ENCODE measurements around the gene NAPG.
A peak's percentile ranks its signal among the peaks of the same experiment; 100 is the strongest.
"Not testable (repeated sequence)": the region's sequence is repeated elsewhere in the genome, so short reads cannot be mapped to it uniquely, and the experiment has no call there.

NAPG gene

DNA sequence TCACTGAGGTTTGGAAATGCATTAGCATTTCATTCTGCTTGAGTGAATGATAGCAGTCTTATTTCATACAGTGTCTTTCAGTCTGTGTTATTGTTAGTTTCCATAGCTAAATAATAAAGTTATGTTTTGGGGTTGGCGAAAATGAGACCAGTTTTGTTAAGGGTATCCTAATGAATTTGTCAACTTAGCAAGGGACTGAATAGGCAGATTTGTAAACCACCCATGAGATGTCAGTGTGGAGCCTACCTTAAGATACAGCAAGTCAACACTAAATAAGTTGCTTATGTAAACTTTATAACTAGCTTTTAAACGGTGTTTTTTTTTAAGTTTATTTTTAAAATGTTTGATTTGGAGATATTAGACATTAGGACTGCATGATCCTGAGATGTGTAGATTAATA, 11.9 kb downstream of the NAPG start:
- no peak for DNase-seq (ENCODE audit: low read depth, low spot score)
- no peak overlapping the region for H3K4me3 ChIP-seq (ENCODE audit: low read length)

GRCh38 chr18:10539124-10539523, 13.3 kb downstream of the NAPG start:
- not testable (repeated sequence) for DNase-seq (ENCODE audit: low read depth, low spot score); H3K4me3 ChIP-seq (ENCODE audit: low read length)

GRCh38 chr18:10543277-10543676, 17.4 kb downstream of the NAPG start:
- H3K4me3 ChIP-seq (ENCODE audit: low read length): no peak overlapping the region
- DNase-seq (ENCODE audit: low read depth, low spot score): no peak

- no peak for DNase-seq (ENCODE audit: low read depth, low spot score)
- no peak overlapping the region for H3K4me3 ChIP-seq (ENCODE audit: low read length)
Observed at GRCh38 chr18:10544093-10544748, 18.4 kb downstream of the NAPG start.

- DNase-seq (ENCODE audit: low read depth, low spot score): no peak
- no peak overlapping the region for H3K4me3 ChIP-seq (ENCODE audit: low read length)
Observed at GRCh38 chr18:10546557-10547300, 20.9 kb downstream of the NAPG start.

- no peak overlapping the region for H3K4me3 ChIP-seq (ENCODE audit: low read length)
Observed at GRCh38 chr18:10552226-10552625, 26.4 kb downstream of the NAPG start.

GRCh38 chr18:10556251-10556650, 30.4 kb downstream of the NAPG start:
- not testable (repeated sequence) for H3K4me3 ChIP-seq (ENCODE audit: low read length); DNase-seq (ENCODE audit: low read depth, low spot score)

More at GRCh38 chr18:10552226-10552625, 26.4 kb downstream of the NAPG start:
- no peak for DNase-seq (ENCODE audit: low read depth, low spot score)

DNA sequence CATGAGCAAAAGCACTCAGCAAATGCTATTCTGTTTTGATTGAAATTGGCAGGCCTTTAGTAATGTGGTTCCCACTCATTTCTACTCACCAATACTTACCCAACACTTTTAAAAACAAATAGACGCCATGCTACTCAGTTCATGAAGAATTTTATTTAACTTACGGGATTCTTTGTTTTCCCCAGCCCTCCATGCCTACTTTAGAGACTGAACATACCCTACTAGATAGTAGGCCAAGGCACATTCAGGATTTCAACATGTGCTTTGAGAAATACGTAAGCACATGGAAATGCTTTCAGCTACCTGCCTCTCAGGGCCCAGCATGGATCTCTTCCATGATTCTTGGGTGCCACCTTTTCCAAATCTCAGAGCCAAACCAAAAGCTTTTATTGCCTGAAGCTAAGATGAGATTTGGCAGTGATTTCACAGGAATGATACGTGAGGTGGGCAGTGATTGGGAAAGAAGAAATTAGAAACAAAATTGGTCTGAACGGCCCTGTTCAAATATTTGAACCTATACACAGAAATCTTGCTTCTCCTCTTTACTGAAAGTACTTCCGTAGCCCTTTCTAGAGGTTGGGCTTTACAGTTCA, 31.4 kb downstream of the NAPG start:
- no peak overlapping the region for H3K4me3 ChIP-seq (ENCODE audit: low read length)
- no peak for DNase-seq (ENCODE audit: low read depth, low spot score)

GRCh38 chr18:10558243-10558966, 32.6 kb downstream of the NAPG start:
- no peak for DNase-seq (ENCODE audit: low read depth, low spot score)
- no peak overlapping the region for H3K4me3 ChIP-seq (ENCODE audit: low read length)

DNA sequence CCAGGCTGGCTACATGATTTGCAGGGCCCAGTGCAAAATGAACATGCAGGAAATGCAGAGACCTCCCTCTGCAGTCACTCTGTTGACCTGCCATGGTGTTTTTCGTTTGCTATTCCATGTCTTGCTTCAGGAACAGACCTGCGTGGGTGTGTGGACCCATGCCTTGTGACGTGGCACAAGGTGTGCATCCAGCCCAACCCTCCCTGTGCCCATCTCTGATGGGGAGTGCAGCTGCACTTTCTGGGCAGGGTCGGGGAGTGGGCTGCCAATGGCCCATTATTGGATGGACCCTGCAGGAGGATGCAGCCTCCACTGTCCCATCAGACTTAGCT, 33.1 kb downstream of the NAPG start:
- no peak overlapping the region for H3K4me3 ChIP-seq (ENCODE audit: low read length)
- DNase-seq (ENCODE audit: low read depth, low spot score): no peak

DNA sequence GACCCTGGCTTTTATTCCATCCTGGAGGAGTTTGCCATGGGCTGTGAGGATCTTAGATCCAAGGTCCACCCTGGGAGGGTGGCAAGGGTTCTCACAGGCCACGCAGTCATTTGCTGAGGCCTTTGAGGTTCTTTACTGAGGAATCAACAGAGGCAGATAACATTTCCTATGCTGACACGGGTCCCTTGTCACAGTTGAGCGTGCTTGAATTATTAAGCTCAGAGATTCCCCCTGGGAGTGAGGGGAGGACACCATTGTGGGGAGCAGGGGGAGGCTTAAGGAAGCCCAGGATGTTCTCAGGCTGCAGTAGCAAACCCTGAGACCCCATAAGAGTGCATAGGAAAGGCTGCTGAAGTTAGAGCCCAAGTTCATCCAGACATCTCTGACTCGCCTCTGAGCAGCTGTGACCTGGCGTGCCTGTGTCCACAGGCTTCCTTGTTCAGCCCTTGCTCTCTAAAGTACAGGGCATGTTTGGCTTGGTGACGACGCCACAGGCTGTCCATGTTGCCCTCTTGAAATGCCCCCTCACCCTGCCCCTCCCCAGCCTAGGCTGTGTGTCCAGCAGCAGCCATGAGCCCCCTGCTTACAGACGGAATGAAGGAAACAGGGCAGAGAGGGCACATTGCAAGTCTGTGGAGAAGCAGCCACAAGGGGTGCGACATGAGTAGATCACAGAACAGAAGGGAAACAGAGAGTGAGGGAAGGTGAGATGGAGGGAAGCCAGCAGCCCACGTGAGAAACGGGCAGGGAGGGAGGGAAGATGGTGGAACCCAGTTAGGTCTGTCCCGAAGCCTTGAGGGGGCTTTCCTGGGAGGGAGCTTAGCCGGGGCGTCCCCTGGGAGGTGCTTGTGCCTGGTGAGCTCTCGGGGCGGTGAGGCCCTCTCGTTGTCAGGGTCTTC, 34.0 kb downstream of the NAPG start:
- H3K4me3 ChIP-seq (ENCODE audit: low read length): no peak overlapping the region
- no peak for DNase-seq (ENCODE audit: low read depth, low spot score)

GRCh38 chr18:10560452-10561045, 34.7 kb downstream of the NAPG start:
- peak; percentile 51 for DNase-seq (ENCODE audit: low read depth, low spot score)
- H3K4me3 ChIP-seq (ENCODE audit: low read length): no peak overlapping the region

DNA sequence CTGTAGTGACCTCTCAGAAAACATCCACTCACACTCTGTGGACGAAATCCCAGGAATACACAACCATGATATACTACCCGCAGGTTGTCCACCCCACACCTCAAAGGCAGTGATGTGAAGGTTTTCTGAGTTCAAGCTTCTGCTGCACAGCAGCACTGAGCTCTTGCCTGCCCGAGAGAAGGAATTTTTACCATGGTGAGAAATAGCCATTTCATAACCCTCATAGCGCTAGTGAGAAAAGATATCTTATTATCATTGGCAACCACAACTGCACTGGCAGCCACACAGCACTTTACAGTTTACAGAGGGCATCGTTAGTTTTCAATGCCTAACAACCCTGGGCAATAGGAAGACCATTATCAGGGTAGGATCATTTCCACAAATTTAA, 36.9 kb downstream of the NAPG start:
- no peak for DNase-seq (ENCODE audit: low read depth, low spot score)
- H3K4me3 ChIP-seq (ENCODE audit: low read length): no peak overlapping the region

DNA sequence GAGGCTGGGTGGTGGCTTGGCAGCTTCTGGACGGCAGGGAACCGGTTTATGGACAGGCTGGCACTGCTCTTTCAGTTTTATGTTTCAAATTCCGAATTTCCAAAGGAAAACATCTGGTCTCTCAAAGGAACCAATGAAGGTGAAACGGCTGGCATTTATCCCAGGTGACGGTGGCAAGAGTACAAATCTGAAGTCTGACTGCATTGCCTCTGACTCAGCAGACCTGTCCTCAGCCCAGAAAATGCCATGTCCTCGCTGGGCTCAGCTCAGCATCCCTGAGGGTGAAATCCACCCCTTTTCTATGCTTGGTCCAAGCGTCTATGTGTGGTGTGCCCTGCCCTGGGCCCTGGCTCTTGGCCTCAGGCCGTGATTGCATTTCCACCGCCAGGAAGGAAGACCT, 38.1 kb downstream of the NAPG start:
- no peak for DNase-seq (ENCODE audit: low read depth, low spot score)

DNA sequence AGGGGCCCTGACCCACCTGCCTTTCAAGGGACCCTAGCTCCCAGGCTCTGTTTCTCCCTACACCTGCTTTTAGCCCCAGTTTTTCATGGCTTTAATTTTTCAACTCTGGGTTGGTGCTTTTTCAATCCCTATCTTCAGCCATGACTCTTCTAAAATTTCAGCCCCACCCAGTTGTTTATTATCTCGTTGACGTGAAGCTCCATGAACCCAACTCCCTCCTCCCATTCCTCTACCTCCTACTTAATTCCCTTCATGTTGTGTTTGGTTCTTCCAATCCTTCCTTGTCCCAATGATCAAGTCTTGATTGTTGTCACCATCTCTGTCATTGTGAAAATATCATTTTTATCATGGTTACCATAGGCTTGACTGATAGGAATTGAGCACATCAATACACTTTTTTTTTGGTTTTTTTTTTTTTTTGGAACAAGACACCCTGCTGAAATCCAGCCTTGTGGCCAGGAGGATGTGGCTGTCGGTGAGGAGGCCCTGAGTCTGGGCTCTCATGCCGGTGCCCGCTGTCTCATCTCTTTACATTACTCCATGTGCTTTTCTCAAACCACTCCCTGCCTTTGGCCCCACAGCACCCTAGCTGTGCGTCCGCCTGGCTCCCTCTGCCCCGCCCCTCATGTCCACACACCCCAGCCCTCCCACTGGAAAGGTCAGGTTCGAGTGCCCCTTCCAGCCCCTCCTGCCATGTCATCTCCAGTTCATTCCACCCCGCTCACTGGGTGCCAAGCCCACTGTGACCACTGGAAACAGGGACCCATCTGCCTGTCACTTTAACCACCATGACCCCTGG, 39.3 kb downstream of the NAPG start:
- no peak for DNase-seq (ENCODE audit: low read depth, low spot score)
- H3K4me3 ChIP-seq (ENCODE audit: low read length): no peak overlapping the region

More for the DNA sequence above, 38.1 kb downstream of the NAPG start:
- H3K4me3 ChIP-seq (ENCODE audit: low read length): no peak overlapping the region

- no peak overlapping the region for H3K4me3 ChIP-seq (ENCODE audit: low read length)
- no peak for DNase-seq (ENCODE audit: low read depth, low spot score)
Observed at GRCh38 chr18:10565835-10566234, 40.0 kb downstream of the NAPG start.

DNA sequence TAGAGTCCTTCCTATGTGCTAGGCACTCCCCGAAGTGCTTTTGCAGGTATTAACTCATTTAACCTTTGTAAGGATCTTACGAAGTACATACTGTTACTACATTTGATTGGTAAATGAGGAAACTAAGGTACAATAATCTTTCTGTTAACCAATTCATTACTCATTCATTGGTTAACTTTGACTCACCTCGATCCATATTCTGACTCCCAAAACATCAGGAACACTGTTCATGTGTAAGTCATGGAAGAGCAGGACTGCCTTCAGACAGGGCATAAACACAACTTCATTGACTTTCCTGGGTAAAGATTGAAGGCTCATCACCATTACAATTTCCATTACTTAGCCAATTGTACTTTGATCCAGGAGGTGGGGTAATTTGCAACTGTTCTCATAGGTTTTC, 40.6 kb downstream of the NAPG start:
- DNase-seq (ENCODE audit: low read depth, low spot score): no peak
- no peak overlapping the region for H3K4me3 ChIP-seq (ENCODE audit: low read length)

GRCh38 chr18:10569941-10570340, 44.1 kb downstream of the NAPG start:
- not testable (repeated sequence) for DNase-seq (ENCODE audit: low read depth, low spot score); H3K4me3 ChIP-seq (ENCODE audit: low read length)
